Measurements from ENCODE around the gene EP300. TPM values are rescaled to one million over a fixed set of nuclear protein-coding genes. Genes with fewer than 3 reads are reported as not detected.
A peak's percentile ranks its signal among the peaks of the same experiment; 100 is the strongest.

Gene EP300
- total RNA-seq, 1 experiment from 2014 or later, result 17.8 TPM

- Histone ChIP-seq H3K9me3 (ENCODE audit: low read length) (no peaks in the 10 kb centered on the region), H3K27ac (ENCODE audit: low read length) (no peak overlapping the region), H3K4me2 (ENCODE audit: low read length) (peak overlapping the region; percentile 93), H3K4me3 (ENCODE audit: low read length) (peak overlapping the region; percentile 76), H3K79me2 (ENCODE audit: low read length) (peaks cover 69% of the 10 kb centered on the region), H3K4me1 (ENCODE audit: insufficient read depth, low read length) (peaks cover 15% of the 10 kb centered on the region), H3K9ac (ENCODE audit: low read length) (peak overlapping the region; percentile 99), H3F3A (ENCODE audit: low read length, unreplicated experiment) (no peaks in the 10 kb centered on the region), H3K36me3 (ENCODE audit: low read depth, low read length) (no peaks in the 10 kb centered on the region), H3K27me3 (ENCODE audit: low read length) (no peaks in the 10 kb centered on the region), H4K20me1 (ENCODE audit: low read length) (peaks cover 47% of the 10 kb centered on the region), H2AFZ (ENCODE audit: low read length) (no peak overlapping the region), H3K9me2 (replicated peaks; ENCODE audit: low read length) (no peaks in the 10 kb centered on the region)
- peak; percentile 31 for DNase-seq
- BruUV-seq (replicated peaks), result no TSS peak
- no peak for ATAC-seq
- ChIA-PET CTCF (interaction anchor here (0.9 kb wide), 1 partner anchor 171 kb away, joined by 4 read pairs; no protein-coding TSS in a partner anchor), POLR2A (ENCODE audit: unreplicated experiment) (no interaction called here)
- intact Hi-C loops (cut with micrococcal nuclease), result loop anchor here (10.0 kb wide), 1 partner anchor 169 kb away; no protein-coding TSS in a partner anchor
- TF ChIP-seq EZH2 (IDR thresholded peaks at IDR 0.05; ENCODE audit: low read length, unreplicated experiment) (no peak), EZH2phosphoT487 (IDR thresholded peaks at IDR 0.05; ENCODE audit: borderline replicate concordance, low read length) (no peak), CTCF (conservative IDR thresholded peaks at IDR 0.05; ENCODE audit: low read depth, low read length) (no peak)
Measured at GRCh38 chr22:41094041-41094593, 1.7 kb downstream of the EP300 start.

- no peaks in the 10 kb centered on the region for H3K27me3 ChIP-seq (ENCODE audit: low read length)
- H3K4me2 ChIP-seq (ENCODE audit: low read length), result peak overlapping the region; percentile 93; the same call in 1 of the 2 replicates
- intact Hi-C loops (cut with micrococcal nuclease), result loop anchor here (10.0 kb wide), 1 partner anchor 172 kb away; no protein-coding TSS in a partner anchor
- DNase-seq (no peak), ATAC-seq (no peak)
- H3K9ac ChIP-seq (ENCODE audit: low read length), result no peak overlapping the region
- peak overlapping the region; percentile 76; the same call in 1 of the 2 replicates for H3K4me3 ChIP-seq (ENCODE audit: low read length)
- H3K36me3 ChIP-seq (ENCODE audit: low read depth, low read length), result no peaks in the 10 kb centered on the region
- BruUV-seq (replicated peaks), result no TSS peak
- H3K9me2 ChIP-seq (replicated peaks; ENCODE audit: low read length), result no peaks in the 10 kb centered on the region
- no peak overlapping the region for H2AFZ ChIP-seq (ENCODE audit: low read length)
- H3K4me1 ChIP-seq (ENCODE audit: insufficient read depth, low read length), result peaks cover 15% of the 10 kb centered on the region
- H3K79me2 ChIP-seq (ENCODE audit: low read length), result peaks cover 91% of the 10 kb centered on the region
- TF ChIP-seq EZH2 (IDR thresholded peaks at IDR 0.05; ENCODE audit: low read length, unreplicated experiment), result no peak
- no peak for TF ChIP-seq EZH2phosphoT487 (IDR thresholded peaks at IDR 0.05; ENCODE audit: borderline replicate concordance, low read length)
- no peaks in the 10 kb centered on the region for H3F3A ChIP-seq (ENCODE audit: low read length, unreplicated experiment)
- POLR2A ChIA-PET (ENCODE audit: unreplicated experiment), result interaction anchor here (0.7 kb wide), 1 partner anchor 145 kb away, joined by 4 read pairs; the partner anchor contains the start of gene RBX1
- H3K27ac ChIP-seq (ENCODE audit: low read length), result no peak overlapping the region
- peaks cover 51% of the 10 kb centered on the region for H4K20me1 ChIP-seq (ENCODE audit: low read length)
- H3K9me3 ChIP-seq (ENCODE audit: low read length), result no peaks in the 10 kb centered on the region
- CTCF ChIA-PET, result no interaction called here
Measured at GRCh38 chr22:41096391-41096790, 4.0 kb downstream of the EP300 start.

- peaks cover 96% of the 10 kb centered on the region for H3K79me2 ChIP-seq (ENCODE audit: low read length)
- DNase-seq (no peak), ATAC-seq (no peak)
- no peak overlapping the region for H2AFZ ChIP-seq (ENCODE audit: low read length)
- TF ChIP-seq CTCF (conservative IDR thresholded peaks at IDR 0.05; ENCODE audit: low read depth, low read length) (no peak), EZH2 (IDR thresholded peaks at IDR 0.05; ENCODE audit: low read length, unreplicated experiment) (no peak), EZH2phosphoT487 (IDR thresholded peaks at IDR 0.05; ENCODE audit: borderline replicate concordance, low read length) (no peak)
- CTCF ChIA-PET, result no interaction called here
- peaks cover 51% of the 10 kb centered on the region for H4K20me1 ChIP-seq (ENCODE audit: low read length)
- H3K9me2 ChIP-seq (replicated peaks; ENCODE audit: low read length), result no peaks in the 10 kb centered on the region
- H3K9ac ChIP-seq (ENCODE audit: low read length), result no peak overlapping the region
- intact Hi-C loops (cut with micrococcal nuclease), result loop anchor here (10.0 kb wide), 1 partner anchor 172 kb away; no protein-coding TSS in a partner anchor
- peak overlapping the region; percentile 7; the same call in 1 of the 2 replicates for H3K4me2 ChIP-seq (ENCODE audit: low read length)
- H3F3A ChIP-seq (ENCODE audit: low read length, unreplicated experiment), result no peaks in the 10 kb centered on the region
- no peaks in the 10 kb centered on the region; the same call in 1 of the 2 replicates for H3K36me3 ChIP-seq (ENCODE audit: low read depth, low read length)
- peaks cover 15% of the 10 kb centered on the region for H3K4me1 ChIP-seq (ENCODE audit: insufficient read depth, low read length)
- H3K27me3 ChIP-seq (ENCODE audit: low read length), result no peaks in the 10 kb centered on the region
- BruUV-seq (replicated peaks), result no TSS peak
- POLR2A ChIA-PET (ENCODE audit: unreplicated experiment), result interaction anchor here (0.7 kb wide), 1 partner anchor 146 kb away, joined by 4 read pairs; the partner anchor contains the start of gene RBX1
- H3K27ac ChIP-seq (ENCODE audit: low read length), result no peak overlapping the region
- no peaks in the 10 kb centered on the region for H3K9me3 ChIP-seq (ENCODE audit: low read length)
- no peak overlapping the region for H3K4me3 ChIP-seq (ENCODE audit: low read length)
Measured at GRCh38 chr22:41096841-41097240, 4.4 kb downstream of the EP300 start.
